SK-N-SH (cell line): ENCODE results near the gene ATP5PD.

Experiments used
- CTCF ChIP-seq: fragments of 200-600 bp; sonication (generic); IDR thresholded peaks from 2 replicates; pipeline ENCODE4 v1.6.1; 2017; ENCODE audit warnings: antibody characterized with exemption, mild to moderate bottlenecking, moderate library complexity
- EZH2phosphoT487 ChIP-seq: fragments of 200-600 bp; sonication (generic); IDR thresholded peaks from 2 replicates; pipeline ENCODE4 v1.6.1; 2017; ENCODE audit warnings: low read depth, mixed run types, mild to moderate bottlenecking, antibody characterized with exemption, moderate library complexity, borderline replicate concordance
- MXI1 ChIP-seq: IDR thresholded peaks from 2 replicates; pipeline ENCODE4 v1.6.1; 2012; ENCODE audit warnings: mild to moderate bottlenecking, low read depth, low read length, improper control_type of control experiment
- NRF1 ChIP-seq: IDR thresholded peaks from 2 replicates; pipeline ENCODE4 v1.6.1; 2012; ENCODE audit warnings: low read depth, mild to moderate bottlenecking, low read length
- POLR2AphosphoS5 ChIP-seq: IDR thresholded peaks from 2 replicates; pipeline ENCODE4 v1.6.1; 2012; ENCODE audit warnings: low read depth, low read length
- RCOR1 ChIP-seq: fragments of 150-350 bp; IDR thresholded peaks from 2 replicates; pipeline ENCODE4 v1.6.1; 2017; ENCODE audit warnings: antibody characterized with exemption, low read length
- SIN3A ChIP-seq: IDR thresholded peaks from 2 replicates; pipeline ENCODE4 v1.6.1; 2012; ENCODE audit warnings: low read depth, mild to moderate bottlenecking, low read length, moderate library complexity, borderline replicate concordance
- TEAD4 ChIP-seq: IDR thresholded peaks from 2 replicates; pipeline ENCODE4 v1.4.0; 2012; ENCODE audit warnings: mild to moderate bottlenecking, borderline replicate concordance; ENCODE audit not compliant: insufficient read depth

GRCh38 chr17:75069783-75070182, 23.0 kb upstream of the ATP5PD start:
- no peak for TF ChIP-seq RCOR1
- TF ChIP-seq CTCF, result peak; percentile 52
- no peak for TF ChIP-seq SIN3A
- TF ChIP-seq MXI1, result no peak
- TF ChIP-seq TEAD4, result no peak
- TF ChIP-seq POLR2AphosphoS5, result no peak
- TF ChIP-seq NRF1, result no peak
- no peak for TF ChIP-seq EZH2phosphoT487
